MM.1S (cell line): ENCODE measurements around the gene FCHSD2.

Source experiments
- DNase-seq: peaks from one replicate; pipeline ENCODE4 v3.0.0-alpha.2; 2015
- H2AFZ ChIP-seq: fragments of 300-600 bp; sonication (generic); 2 replicates; pipeline ENCODE4 v1.6.0; 2016; ENCODE audit warnings: antibody characterized with exemption, low read length
- H3F3A ChIP-seq: fragments of 300-600 bp; sonication (generic); 2 replicates; pipeline ENCODE4 v1.6.1; 2016; ENCODE audit warnings: mild to moderate bottlenecking, antibody characterized with exemption, low read length, moderate library complexity, mixed read lengths; ENCODE audit not compliant: insufficient read depth
- H3K27ac ChIP-seq: fragments of 300-600 bp; sonication (generic); 2 replicates; pipeline ENCODE4 v1.5.1; 2016; ENCODE audit warnings: mild to moderate bottlenecking, low read length
- H3K27me3 ChIP-seq: fragments of 300-600 bp; sonication (generic); replicated peaks from 2 replicates; pipeline ENCODE4 v1.6.0; 2016; ENCODE audit warnings: low read length; ENCODE audit not compliant: insufficient read depth
- H3K36me3 ChIP-seq: fragments of 300-600 bp; sonication (generic); replicated peaks from 2 replicates; pipeline ENCODE4 v1.6.1; 2016; ENCODE audit warnings: mild to moderate bottlenecking, low read length, mixed read lengths; ENCODE audit not compliant: insufficient read depth
- H3K4me1 ChIP-seq: fragments of 300-600 bp; sonication (generic); 2 replicates; pipeline ENCODE4 v1.6.1; 2016; ENCODE audit warnings: low read length, mixed read lengths
- H3K4me2 ChIP-seq: fragments of 300-600 bp; sonication (generic); 2 replicates; pipeline ENCODE4 v1.6.0; 2016; ENCODE audit warnings: low read depth, low read length
- H3K4me3 ChIP-seq: fragments of 300-600 bp; sonication (generic); 2 replicates; pipeline ENCODE4 v1.5.1; 2016; ENCODE audit warnings: low read length, mixed read lengths
- H3K79me2 ChIP-seq: fragments of 300-600 bp; sonication (generic); 2 replicates; pipeline ENCODE4 v1.6.1; 2016; ENCODE audit warnings: mixed run types, low read length, mixed read lengths
- H3K9ac ChIP-seq: fragments of 300-600 bp; sonication (generic); 2 replicates; pipeline ENCODE4 v1.6.1; 2016; ENCODE audit warnings: low read length, mixed read lengths
- H3K9me2 ChIP-seq: fragments of 300-600 bp; sonication (generic); replicated peaks from 2 replicates; pipeline ENCODE4 v1.6.1; 2016; ENCODE audit warnings: mild to moderate bottlenecking, low read length, mixed read lengths; ENCODE audit not compliant: insufficient read depth
- H3K9me3 ChIP-seq: fragments of 300-600 bp; sonication (generic); replicated peaks from 2 replicates; pipeline ENCODE4 v1.6.1; 2016; ENCODE audit warnings: mild to moderate bottlenecking, low read length, mixed read lengths; ENCODE audit not compliant: insufficient read depth
- H4K20me1 ChIP-seq: fragments of 300-600 bp; sonication (generic); 2 replicates; pipeline ENCODE4 v1.6.1; 2016; ENCODE audit warnings: mild to moderate bottlenecking, low read length, moderate library complexity, mixed read lengths; ENCODE audit not compliant: insufficient read depth
- CTCF ChIP-seq: fragments of 300-600 bp; sonication (generic); IDR thresholded peaks from 2 replicates; pipeline ENCODE4 v1.5.1; 2016; ENCODE audit warnings: antibody characterized with exemption, low read length, mixed read lengths
- EZH2 ChIP-seq: fragments of 300-600 bp; sonication (generic); optimal IDR thresholded peaks from 2 replicates; pipeline ENCODE3; 2017; ENCODE audit warnings: low read depth, mild to moderate bottlenecking, antibody characterized with exemption, low read length, mixed read lengths
- EZH2phosphoT487 ChIP-seq: fragments of 300-600 bp; sonication (generic); IDR thresholded peaks from 2 replicates; pipeline ENCODE4 v1.6.1; 2018; ENCODE audit warnings: antibody characterized with exemption, low read length

FCHSD2 gene

DNA sequence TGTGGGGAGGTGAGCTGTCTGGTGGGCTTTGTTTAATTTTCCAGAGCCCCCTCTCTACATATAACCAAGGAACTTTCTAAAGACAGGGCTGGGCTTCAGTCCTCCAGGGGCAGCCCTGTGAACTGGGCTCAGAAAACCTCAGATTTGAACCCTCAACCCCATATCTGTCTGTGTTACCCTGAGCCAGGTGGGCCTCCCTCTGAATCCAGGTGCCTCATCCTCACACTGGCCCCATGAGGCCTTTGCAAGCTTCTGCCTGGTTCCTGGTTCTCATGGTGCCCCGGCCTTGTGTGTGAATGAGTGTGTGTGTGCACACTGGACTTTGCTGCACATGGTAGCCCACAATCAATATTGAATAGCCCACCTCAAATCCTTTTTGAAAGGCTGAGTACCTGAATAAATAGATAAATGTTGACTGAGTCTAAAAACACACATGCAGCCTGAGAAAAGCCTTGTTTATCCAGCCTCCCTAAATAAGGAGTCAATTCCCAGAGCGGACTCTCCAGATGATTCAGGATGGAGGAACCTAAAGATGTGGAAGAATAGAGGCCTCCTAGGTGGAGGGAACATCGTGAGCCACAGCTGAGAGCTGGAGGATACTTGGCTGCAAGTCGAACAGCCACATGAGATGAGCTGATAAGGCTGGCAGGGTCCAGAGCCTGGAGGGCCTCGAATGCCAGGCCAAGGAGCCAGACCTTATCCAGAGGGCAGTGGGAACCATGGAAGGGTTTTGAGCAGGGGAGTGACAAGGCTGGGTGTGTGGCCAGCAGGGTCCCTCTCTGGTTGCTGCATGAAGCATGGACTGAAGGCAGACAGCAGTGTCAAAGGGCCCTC, 47.8 kb upstream of the FCHSD2 start:
- H3K4me2 ChIP-seq: no peak overlapping the region

GRCh38 chr11:73189315-73189714, 47.2 kb upstream of the FCHSD2 start:
- no peak overlapping the region for H3K9ac ChIP-seq
- H3K27me3 ChIP-seq: no peaks in the 10 kb centered on the region
- H2AFZ ChIP-seq: no peak overlapping the region

More for the DNA sequence above, 47.8 kb upstream of the FCHSD2 start:
- H3K4me1 ChIP-seq: no peaks in the 10 kb centered on the region
- H4K20me1 ChIP-seq: no peaks in the 10 kb centered on the region
- DNase-seq: no peak
- no peak overlapping the region for H3K4me3 ChIP-seq
- no peaks in the 10 kb centered on the region for H3K79me2 ChIP-seq
- H3K36me3 ChIP-seq: no peaks in the 10 kb centered on the region
- no peaks in the 10 kb centered on the region for H3K9me2 ChIP-seq
- no peak overlapping the region for H3K9ac ChIP-seq
- no peaks in the 10 kb centered on the region for H3K27me3 ChIP-seq
- H2AFZ ChIP-seq: no peak overlapping the region
- TF ChIP-seq CTCF: no peak
- no peak for TF ChIP-seq EZH2
- TF ChIP-seq EZH2phosphoT487: no peak
- H3K9me3 ChIP-seq: no peaks in the 10 kb centered on the region
- H3K27ac ChIP-seq: no peak overlapping the region
- no peaks in the 10 kb centered on the region for H3F3A ChIP-seq

GRCh38 chr11:73188301-73188700, 46.2 kb upstream of the FCHSD2 start:
- TF ChIP-seq CTCF (no peak), EZH2phosphoT487 (no peak), EZH2 (no peak)
- Histone ChIP-seq H3K4me3 (no peak overlapping the region), H4K20me1 (no peaks in the 10 kb centered on the region), H3K79me2 (no peaks in the 10 kb centered on the region), H3K4me2 (no peak overlapping the region), H3K9me2 (no peaks in the 10 kb centered on the region), H3K4me1 (no peaks in the 10 kb centered on the region), H3F3A (no peaks in the 10 kb centered on the region), H3K9me3 (no peaks in the 10 kb centered on the region), H3K27me3 (no peaks in the 10 kb centered on the region), H3K36me3 (no peaks in the 10 kb centered on the region), H3K9ac (no peak overlapping the region), H3K27ac (no peak overlapping the region), H2AFZ (no peak overlapping the region)
- DNase-seq: no peak

More at GRCh38 chr11:73189315-73189714, 47.2 kb upstream of the FCHSD2 start:
- TF ChIP-seq EZH2phosphoT487 (no peak), CTCF (no peak), EZH2 (no peak)
- H3K4me2 ChIP-seq: no peak overlapping the region
- no peak for DNase-seq
- no peaks in the 10 kb centered on the region for H4K20me1 ChIP-seq
- H3K79me2 ChIP-seq: no peaks in the 10 kb centered on the region
- H3K9me2 ChIP-seq: no peaks in the 10 kb centered on the region
- H3K36me3 ChIP-seq: no peaks in the 10 kb centered on the region
- H3F3A ChIP-seq: no peaks in the 10 kb centered on the region
- no peaks in the 10 kb centered on the region for H3K4me1 ChIP-seq
- H3K4me3 ChIP-seq: no peak overlapping the region
- no peaks in the 10 kb centered on the region for H3K9me3 ChIP-seq
- no peak overlapping the region for H3K27ac ChIP-seq
